HEK293 (cell line): Measurements from ENCODE around the gene SWAP70.

Experiments used
- CTCF ChIA-PET: fragments of 350-600 bp; formaldehyde crosslinking; extraction: SDS; loops from one replicate; lab custom pipeline; 2021; ENCODE audit warnings: antibody characterized with exemption; lab: Yijun Ruan, JAX
- POLR2A ChIA-PET: fragments of 300-600 bp; formaldehyde crosslinking; extraction: SDS; loops from one replicate; lab custom pipeline; 2020; ENCODE audit warnings: antibody characterized with exemption, inconsistent platforms; lab: Yijun Ruan, JAX
- H3K27ac ChIP-seq: fragments of 200-500 bp; sonication (Bioruptor generic); 2 replicates; pipeline ENCODE4 v1.5.1; 2014; ENCODE audit warnings: low read depth, low read length, control low read depth, inconsistent platforms; ENCODE audit errors: extremely low read depth
- H3K36me3 ChIP-seq, 2 experiments: fragments of 200-500 bp in 1 of 2; sonication (Bioruptor generic) in 1 of 2; 1 replicate in 1 of 2; 2 replicates in 1 of 2; pipeline ENCODE4 v1.5.1; 2014 to 2017; ENCODE audit warnings: inconsistent platforms in 2 of 2, low read length in 2 of 2; ENCODE audit not compliant: control insufficient read depth in 2 of 2, insufficient read depth in 1 of 2
- H3K4me1 ChIP-seq: fragments of 200-500 bp; sonication (Bioruptor generic); 2 replicates; pipeline ENCODE4 v1.5.1; 2014; ENCODE audit warnings: mild to moderate bottlenecking, low read length, inconsistent platforms; ENCODE audit not compliant: control insufficient read depth, insufficient read depth
- H3K4me3 ChIP-seq: 2 replicates; pipeline ENCODE4 v1.5.1; 2011; ENCODE audit warnings: low read depth, mild to moderate bottlenecking, control low read depth, low read length, moderate library complexity
- H3K9me3 ChIP-seq: fragments of 200-500 bp; sonication (Bioruptor generic); 2 replicates; pipeline ENCODE4 v1.5.1; 2014; ENCODE audit warnings: low read depth, low read length, inconsistent platforms; ENCODE audit not compliant: control insufficient read depth, insufficient read depth
- FEZF1 ChIP-seq: fragments of 450-650 bp; formaldehyde crosslinking; IDR thresholded peaks from 2 replicates; pipeline ENCODE4 v1.5.1; 2016; ENCODE audit warnings: missing biosample characterization, missing genetic modification characterization
- GLIS1 ChIP-seq: fragments of 450-650 bp; formaldehyde crosslinking; IDR thresholded peaks from 2 replicates; pipeline ENCODE4 v1.5.1; 2016; ENCODE audit warnings: missing biosample characterization, missing genetic modification characterization
- IKZF3 ChIP-seq: fragments of 450-650 bp; IDR thresholded peaks from 2 replicates; pipeline ENCODE4 v1.5.0; 2018; ENCODE audit warnings: missing biosample characterization, mild to moderate bottlenecking, missing genetic modification characterization, moderate library complexity
- MZF1 ChIP-seq: fragments of 450-650 bp; formaldehyde crosslinking; IDR thresholded peaks from 2 replicates; pipeline ENCODE4 v1.5.1; 2017; ENCODE audit warnings: missing biosample characterization, missing genetic modification characterization, borderline replicate concordance
- OVOL3 ChIP-seq: fragments of 450-650 bp; formaldehyde crosslinking; IDR thresholded peaks from 2 replicates; pipeline ENCODE4 v1.5.1; 2016; ENCODE audit warnings: missing biosample characterization, missing genetic modification characterization
- SCRT2 ChIP-seq: fragments of 450-650 bp; formaldehyde crosslinking; IDR thresholded peaks from 2 replicates; pipeline ENCODE4 v1.5.1; 2016; ENCODE audit warnings: missing biosample characterization, missing genetic modification characterization
- SETDB1 ChIP-seq: IDR thresholded peaks from one replicate; pipeline ENCODE4 v1.6.1; 2017; ENCODE audit warnings: mild to moderate bottlenecking, low read length, moderate library complexity, mixed read lengths; ENCODE audit not compliant: insufficient read length
- YY2 ChIP-seq: fragments of 450-650 bp; formaldehyde crosslinking; IDR thresholded peaks from 2 replicates; pipeline ENCODE4 v1.5.1; 2016; ENCODE audit warnings: missing biosample characterization, missing genetic modification characterization
- ZBTB11 ChIP-seq: fragments of 450-650 bp; formaldehyde crosslinking; conservative IDR thresholded peaks from 2 replicates; pipeline ENCODE4 v1.5.1; 2016; ENCODE audit warnings: low read depth, missing biosample characterization, missing genetic modification characterization
- ZBTB20 ChIP-seq: fragments of 450-650 bp; formaldehyde crosslinking; IDR thresholded peaks from 2 replicates; pipeline ENCODE4 v1.5.1; 2016; ENCODE audit warnings: missing biosample characterization, missing genetic modification characterization
- ZNF10 ChIP-seq: fragments of 450-650 bp; formaldehyde crosslinking; IDR thresholded peaks from 2 replicates; pipeline ENCODE4 v1.5.1; 2017; ENCODE audit warnings: missing biosample characterization, missing genetic modification characterization
- ZNF148 ChIP-seq: fragments of 450-650 bp; formaldehyde crosslinking; IDR thresholded peaks from 2 replicates; pipeline ENCODE4 v1.5.0; 2017; ENCODE audit warnings: missing biosample characterization, missing genetic modification characterization, borderline replicate concordance
- ZNF169 ChIP-seq: fragments of 450-650 bp; formaldehyde crosslinking; IDR thresholded peaks from 2 replicates; pipeline ENCODE4 v1.5.1; 2016; ENCODE audit warnings: missing biosample characterization, missing genetic modification characterization
- ZNF19 ChIP-seq: fragments of 450-650 bp; formaldehyde crosslinking; IDR thresholded peaks from 2 replicates; pipeline ENCODE4; 2016; ENCODE audit warnings: missing biosample characterization, missing genetic modification characterization, low read depth
- ZNF2 ChIP-seq: fragments of 450-650 bp; formaldehyde crosslinking; IDR thresholded peaks from 2 replicates; pipeline ENCODE4 v1.5.1; 2016; ENCODE audit warnings: missing biosample characterization, missing genetic modification characterization
- ZNF274 ChIP-seq, 2 experiments: fragments of 200-500 bp in 1 of 2; fragments of 450-650 bp in 1 of 2; sonication (Bioruptor generic) in 1 of 2; formaldehyde crosslinking in 1 of 2; IDR thresholded peaks; 2 replicates each; pipeline versions ENCODE4 v1.5.1 to v1.6.1; 2014 to 2016; ENCODE audit warnings: borderline replicate concordance in 1 of 2, inconsistent platforms in 1 of 2, low read length in 1 of 2, missing biosample characterization in 1 of 2, missing genetic modification characterization in 1 of 2
- ZNF292 ChIP-seq: fragments of 450-650 bp; formaldehyde crosslinking; IDR thresholded peaks from 2 replicates; pipeline ENCODE4 v1.5.1; 2016; ENCODE audit warnings: low read depth, missing biosample characterization, missing genetic modification characterization, borderline replicate concordance
- ZNF776 ChIP-seq: fragments of 450-650 bp; formaldehyde crosslinking; IDR thresholded peaks from 2 replicates; pipeline ENCODE4 v1.5.0; 2017; ENCODE audit warnings: missing biosample characterization, missing genetic modification characterization, borderline replicate concordance
- ZSCAN23 ChIP-seq: fragments of 450-650 bp; formaldehyde crosslinking; IDR thresholded peaks from 2 replicates; pipeline ENCODE4 v1.5.1; 2016; ENCODE audit warnings: missing biosample characterization, missing genetic modification characterization
- TF ChIP-seq, protein P1 (sequence below): fragments of 450-650 bp; formaldehyde crosslinking; IDR thresholded peaks from 2 replicates; pipeline ENCODE4 v1.5.1; 2016; ENCODE audit warnings: missing biosample characterization, missing genetic modification characterization
- TF ChIP-seq, protein P2 (sequence below): fragments of 450-650 bp; formaldehyde crosslinking; IDR thresholded peaks from 2 replicates; pipeline ENCODE4 v1.5.1; 2016; ENCODE audit warnings: missing biosample characterization, missing genetic modification characterization

SWAP70 gene

DNA sequence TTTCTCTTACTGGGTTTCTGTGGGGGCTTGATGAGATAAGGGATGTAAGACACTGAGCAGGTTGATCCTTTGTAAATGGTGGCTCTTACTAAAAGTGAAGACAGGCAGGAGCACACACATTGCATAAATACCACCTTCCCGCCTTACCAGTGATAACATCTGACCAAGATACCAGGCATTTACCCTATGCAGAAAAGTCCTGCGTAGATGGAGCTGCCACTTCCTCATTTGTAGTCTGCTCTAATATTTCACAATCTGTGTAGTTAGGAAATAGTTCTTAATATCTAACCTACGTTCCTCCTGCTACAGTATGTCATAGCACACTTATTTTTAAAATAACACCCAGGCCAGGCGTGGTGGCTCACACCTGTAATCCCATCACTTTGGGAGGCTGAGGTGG is 23.9 kb upstream of the SWAP70 start:
- Histone ChIP-seq H3K27ac (no peak overlapping the region), H3K4me3 (no peak overlapping the region), H3K36me3 (no peaks in the 10 kb centered on the region), H3K4me1 (no peaks in the 10 kb centered on the region), H3K9me3 (no peaks in the 10 kb centered on the region)
- CTCF ChIA-PET: interaction anchor here (1.4 kb wide), 1 partner anchor 27 kb away, joined by 6 read pairs; no protein-coding TSS in a partner anchor
- POLR2A ChIA-PET: no interaction called here
- TF ChIP-seq ZNF19 (tag by site-specific recombination) (no peak), ZNF169 (tag by site-specific recombination) (no peak), GLIS1 (tag by site-specific recombination) (no peak), YY2 (tag by site-specific recombination) (no peak), ZNF10 (tag by site-specific recombination) (no peak), ZBTB20 (no peak), OVOL3 (tag by site-specific recombination) (no peak), FEZF1 (tag by site-specific recombination) (no peak)

DNA sequence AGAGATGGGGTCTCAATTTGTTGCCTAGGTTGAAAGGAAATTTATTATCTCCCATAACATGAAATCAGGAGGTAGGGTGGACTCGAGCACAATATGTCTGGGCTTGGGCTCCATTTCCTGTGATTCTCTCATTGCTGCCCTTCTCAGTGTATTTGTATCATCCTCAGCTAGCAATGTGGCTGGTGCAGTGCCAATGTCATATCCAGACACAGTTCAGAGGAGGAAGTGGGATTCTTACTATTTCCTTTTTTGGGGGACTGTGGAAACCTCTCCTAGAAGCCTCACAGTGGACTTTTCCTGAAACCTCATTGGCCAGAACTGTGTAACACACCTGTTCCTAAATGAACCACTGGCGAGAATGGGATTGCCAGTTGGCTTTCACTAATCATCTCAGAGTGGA is 21.0 kb upstream of the SWAP70 start:
- H3K36me3 ChIP-seq: no peaks in the 10 kb centered on the region
- POLR2A ChIA-PET: no interaction called here
- TF ChIP-seq ZBTB11 (tag by site-specific recombination): no peak
- TF ChIP-seq ZNF2: no peak
- TF ChIP-seq, protein P1, sequence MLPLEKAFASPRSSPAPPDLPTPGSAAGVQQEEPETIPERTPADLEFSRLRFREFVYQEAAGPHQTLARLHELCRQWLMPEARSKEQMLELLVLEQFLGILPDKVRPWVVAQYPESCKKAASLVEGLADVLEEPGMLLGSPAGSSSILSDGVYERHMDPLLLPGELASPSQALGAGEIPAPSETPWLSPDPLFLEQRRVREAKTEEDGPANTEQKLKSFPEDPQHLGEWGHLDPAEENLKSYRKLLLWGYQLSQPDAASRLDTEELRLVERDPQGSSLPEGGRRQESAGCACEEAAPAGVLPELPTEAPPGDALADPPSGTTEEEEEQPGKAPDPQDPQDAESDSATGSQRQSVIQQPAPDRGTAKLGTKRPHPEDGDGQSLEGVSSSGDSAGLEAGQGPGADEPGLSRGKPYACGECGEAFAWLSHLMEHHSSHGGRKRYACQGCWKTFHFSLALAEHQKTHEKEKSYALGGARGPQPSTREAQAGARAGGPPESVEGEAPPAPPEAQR (tag by site-specific recombination): no peak
- no peak for TF ChIP-seq FEZF1 (tag by site-specific recombination)
- TF ChIP-seq ZNF274 (IDR thresholded peaks at IDR 0.05; ENCODE audit: low read length): no peak
- no peak for TF ChIP-seq ZNF274 (tag by site-specific recombination; IDR thresholded peaks at IDR 0.05; ENCODE audit: borderline replicate concordance)
- TF ChIP-seq ZNF292 (tag by site-specific recombination): no peak
- no peak for TF ChIP-seq ZNF776 (tag by site-specific recombination)
- no peak for TF ChIP-seq ZSCAN23 (tag by site-specific recombination)
- TF ChIP-seq, protein P2, sequence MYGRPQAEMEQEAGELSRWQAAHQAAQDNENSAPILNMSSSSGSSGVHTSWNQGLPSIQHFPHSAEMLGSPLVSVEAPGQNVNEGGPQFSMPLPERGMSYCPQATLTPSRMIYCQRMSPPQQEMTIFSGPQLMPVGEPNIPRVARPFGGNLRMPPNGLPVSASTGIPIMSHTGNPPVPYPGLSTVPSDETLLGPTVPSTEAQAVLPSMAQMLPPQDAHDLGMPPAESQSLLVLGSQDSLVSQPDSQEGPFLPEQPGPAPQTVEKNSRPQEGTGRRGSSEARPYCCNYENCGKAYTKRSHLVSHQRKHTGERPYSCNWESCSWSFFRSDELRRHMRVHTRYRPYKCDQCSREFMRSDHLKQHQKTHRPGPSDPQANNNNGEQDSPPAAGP (tag by site-specific recombination): no peak
- TF ChIP-seq SCRT2: no peak
- no peak for TF ChIP-seq ZNF148 (tag by site-specific recombination)
- no peak for TF ChIP-seq IKZF3 (tag by site-specific recombination)
- TF ChIP-seq MZF1 (tag by site-specific recombination): no peak
- no peak for TF ChIP-seq SETDB1
- TF ChIP-seq, all 188 proteins: peak for 0
- Histone ChIP-seq H3K4me3 (no peak overlapping the region), H3K4me1 (no peaks in the 10 kb centered on the region), H3K9me3 (no peaks in the 10 kb centered on the region), H3K27ac (no peak overlapping the region)
- CTCF ChIA-PET: no interaction called here
